K562 (cell line): ENCODE measurements around the gene VWA1. TPM values are rescaled to one million over a fixed set of nuclear protein-coding genes. Genes with fewer than 3 reads are reported as not detected.

ENCODE experiments used
- BCLAF1 ChIP-seq, 2 experiments: fragments of 450-650 bp in 1 of 2; IDR thresholded peaks; 2 replicates each; pipeline ENCODE4 v1.6.1; 2011 to 2017; ENCODE audit warnings: low read depth in 2 of 2, antibody characterized with exemption in 1 of 2, borderline replicate concordance in 1 of 2, low read length in 1 of 2, mild to moderate bottlenecking in 1 of 2, mixed read lengths in 1 of 2; ENCODE audit not compliant: control insufficient read depth in 1 of 2
- CC2D1A ChIP-seq: fragments of 450-650 bp; IDR thresholded peaks from 2 replicates; pipeline ENCODE4 v1.6.1; 2017; ENCODE audit warnings: mild to moderate bottlenecking
- CCNT2 ChIP-seq: IDR thresholded peaks from 2 replicates; pipeline ENCODE4 v1.6.1; 2011; ENCODE audit warnings: borderline replicate concordance, low read depth, mild to moderate bottlenecking, moderate library complexity, mixed read lengths, low read length; ENCODE audit not compliant: insufficient read length; ENCODE audit errors: extremely low read depth
- FOXJ3 ChIP-seq: sonication (generic); formaldehyde crosslinking; IDR thresholded peaks from 2 replicates; pipeline ENCODE4 v1.4.0; 2020; ENCODE audit warnings: mild to moderate bottlenecking, missing genetic modification reagents
- KDM2B ChIP-seq: fragments of 250-450 bp; sonication (Bioruptor Pico); IDR thresholded peaks from 2 replicates; pipeline ENCODE4 v1.8.0; 2021; ENCODE audit warnings: mild to moderate bottlenecking, moderate library complexity
- MCM3 ChIP-seq: fragments of 450-650 bp; IDR thresholded peaks from 2 replicates; pipeline ENCODE4 v1.6.1; 2016
- PRDM10 ChIP-seq: fragments of 450-650 bp; IDR thresholded peaks from 2 replicates; pipeline ENCODE4 v1.6.1; 2018; ENCODE audit not compliant: partially characterized antibody
- PTRF ChIP-seq: fragments of 450-650 bp; IDR thresholded peaks from 2 replicates; pipeline ENCODE4 v1.6.1; 2016; ENCODE audit warnings: mild to moderate bottlenecking, missing genetic modification characterization, missing compliant biosample characterization
- SAFB ChIP-seq: fragments of 200-400 bp; formaldehyde crosslinking; IDR thresholded peaks from 2 replicates; pipeline ENCODE4 v1.6.1; 2017; ENCODE audit warnings: low read depth, low read length, borderline replicate concordance
- SP2 ChIP-seq: IDR thresholded peaks from 2 replicates; pipeline ENCODE4 v1.6.1; 2011; ENCODE audit warnings: mild to moderate bottlenecking, low read depth, low read length, moderate library complexity; ENCODE audit not compliant: poor library complexity, severe bottlenecking; ENCODE audit errors: extremely low read depth
- TAF15 ChIP-seq: fragments of 200-400 bp; formaldehyde crosslinking; IDR thresholded peaks from 2 replicates; pipeline ENCODE4 v1.6.1; 2017; ENCODE audit warnings: mild to moderate bottlenecking, low read depth, low read length, moderate library complexity
- ZBTB17 ChIP-seq: fragments of 450-650 bp; formaldehyde crosslinking; IDR thresholded peaks from 2 replicates; pipeline ENCODE4 v1.4.0; 2020; ENCODE audit warnings: mild to moderate bottlenecking
- ZBTB33 ChIP-seq: sonication (generic); formaldehyde crosslinking; IDR thresholded peaks from 2 replicates; pipeline ENCODE4 v1.8.1; 2023; ENCODE audit warnings: mild to moderate bottlenecking, missing genetic modification reagents
- ZBTB9 ChIP-seq: fragments of 450-650 bp; formaldehyde crosslinking; IDR thresholded peaks from 2 replicates; pipeline ENCODE4 v1.4.0; 2020; ENCODE audit warnings: mild to moderate bottlenecking, moderate library complexity
- ZC3H11A ChIP-seq: IDR thresholded peaks from 2 replicates; pipeline ENCODE4 v1.6.1; 2012; ENCODE audit warnings: low read depth, low read length, improper control_type of control experiment
- ZNF133 ChIP-seq: fragments of 250-450 bp; sonication (Bioruptor Pico); IDR thresholded peaks from 2 replicates; pipeline ENCODE4 v1.4.0; 2020; ENCODE audit warnings: mild to moderate bottlenecking
- ZNF766 ChIP-seq: fragments of 200-800 bp; sonication (Bioruptor generic); conservative IDR thresholded peaks from 2 replicates; pipeline ENCODE4 v1.6.1; 2016; ENCODE audit warnings: missing genetic modification characterization, missing compliant biosample characterization
- polyA plus RNA-seq, 8 experiments: library from polyadenylated mRNA; depleted of rRNA in 4 of 8; stranded (reverse) in 5 of 8; unstranded in 3 of 8; fragments of >200 nt; fragmentation: Nextera tagmentation in 2 of 8; fragmentation: Illumina TruSeq in 1 of 8; extraction: Ambion mirVana in 2 of 8; extraction: Trizol in 1 of 8; gene quantifications; 2 replicates each; pipeline versions ENCODE4 v1.2.1 to v1.2.3, GENCODE V29; 2011 to 2014; ENCODE audit warnings: inconsistent platforms in 1 of 8, missing spikeins in 1 of 8
- total RNA-seq, 7 experiments: library from RNA; depleted of rRNA in 6 of 7; stranded (reverse); fragments of >200 nt in 6 of 7; fragmentation: Illumina TruSeq in 2 of 7; extraction: Trizol in 2 of 7; gene quantifications; 2 replicates each; pipeline versions ENCODE4 v1.2.1 to v1.2.3, GENCODE V29; 2011 to 2021; ENCODE audit warnings: low replicate concordance in 1 of 7

VWA1 gene
- total and polyA plus RNA-seq, 9 of the 15 experiments (the other 6 are each of a cell fraction or from before 2014, with no cell fraction given), result 0.01 to 6.4 (median 0.85) TPM

- TF ChIP-seq MCM3 (no peak), ZNF766 (peak; percentile 85), BCLAF1 (IDR thresholded peaks at IDR 0.05; ENCODE audit: borderline replicate concordance in 1 of 2, control insufficient read depth in 1 of 2, low read depth in 2 of 2, low read length in 1 of 2) (no peak), ZBTB9 (CRISPR knock-in tag) (peak; percentile 45; the same call in 1 of the 2 replicates), CCNT2 (peak; percentile 6), ZBTB33 (peak; percentile 71), SAFB (peak; percentile 51; the same call in 1 of the 2 replicates), CC2D1A (no peak), PTRF (no peak), PRDM10 (peak; percentile 14), SP2 (no peak), ZBTB17 (CRISPR knock-in tag) (peak; percentile 79), ZC3H11A (peak; percentile 23; the same call in 1 of the 2 replicates), KDM2B (no peak), FOXJ3 (no peak), ZNF133 (no peak), TAF15 (no peak)
Observed at GRCh38 chr1:1406821-1407635, 28.5 kb upstream of the VWA1 start, which contains the start of gene MRPL20 (continued).
